ENCODE results near the gene CPS1. TPM values are rescaled to one million over a fixed set of nuclear protein-coding genes. Genes with fewer than 3 reads are reported as not detected.

The CPS1 gene
- total RNA-seq, 2 donors from 2014 or later = 2.7 to 3.3 TPM

DNA sequence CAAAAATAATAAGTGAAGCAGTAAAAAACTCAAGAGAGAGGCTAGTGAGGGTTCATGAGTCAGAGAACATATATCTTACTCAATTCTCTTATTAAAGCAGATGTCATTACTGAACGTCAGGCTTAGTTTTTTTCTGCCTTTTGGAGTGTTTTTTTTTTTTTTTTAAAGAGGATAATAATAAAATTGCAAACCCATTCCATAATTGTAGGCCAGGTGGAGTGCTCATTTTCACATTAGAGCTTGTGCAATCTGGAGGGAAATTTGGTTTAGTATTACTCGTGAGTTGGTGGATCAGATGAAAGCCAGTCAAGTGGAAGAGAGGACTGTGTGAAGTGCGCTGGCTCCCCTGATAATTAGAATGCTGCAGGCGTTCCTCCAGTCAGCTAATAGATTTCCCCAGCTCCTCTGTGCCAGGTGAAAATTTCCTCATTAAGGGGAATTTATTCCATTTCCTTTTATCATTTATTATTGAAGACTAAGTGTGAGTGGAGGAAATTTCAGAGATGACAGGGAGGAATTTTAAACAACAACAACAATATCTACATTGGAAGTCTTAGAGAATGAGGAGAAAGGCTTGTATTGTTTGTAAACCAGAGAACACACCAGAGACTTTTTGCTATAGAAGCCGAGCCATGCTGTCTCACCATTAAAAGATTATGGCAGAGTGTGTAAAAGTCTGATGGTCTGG is 74.6 kb downstream of the CPS1 start:
- H3K36me3 ChIP-seq = no peaks in the 10 kb centered on the region
- no peaks in the 10 kb centered on the region for H3K27me3 ChIP-seq
- H3K27ac ChIP-seq = no peak overlapping the region
- TF ChIP-seq, protein P1, sequence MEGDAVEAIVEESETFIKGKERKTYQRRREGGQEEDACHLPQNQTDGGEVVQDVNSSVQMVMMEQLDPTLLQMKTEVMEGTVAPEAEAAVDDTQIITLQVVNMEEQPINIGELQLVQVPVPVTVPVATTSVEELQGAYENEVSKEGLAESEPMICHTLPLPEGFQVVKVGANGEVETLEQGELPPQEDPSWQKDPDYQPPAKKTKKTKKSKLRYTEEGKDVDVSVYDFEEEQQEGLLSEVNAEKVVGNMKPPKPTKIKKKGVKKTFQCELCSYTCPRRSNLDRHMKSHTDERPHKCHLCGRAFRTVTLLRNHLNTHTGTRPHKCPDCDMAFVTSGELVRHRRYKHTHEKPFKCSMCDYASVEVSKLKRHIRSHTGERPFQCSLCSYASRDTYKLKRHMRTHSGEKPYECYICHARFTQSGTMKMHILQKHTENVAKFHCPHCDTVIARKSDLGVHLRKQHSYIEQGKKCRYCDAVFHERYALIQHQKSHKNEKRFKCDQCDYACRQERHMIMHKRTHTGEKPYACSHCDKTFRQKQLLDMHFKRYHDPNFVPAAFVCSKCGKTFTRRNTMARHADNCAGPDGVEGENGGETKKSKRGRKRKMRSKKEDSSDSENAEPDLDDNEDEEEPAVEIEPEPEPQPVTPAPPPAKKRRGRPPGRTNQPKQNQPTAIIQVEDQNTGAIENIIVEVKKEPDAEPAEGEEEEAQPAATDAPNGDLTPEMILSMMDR (IDR thresholded peaks at IDR 0.05) = no peak
- intact Hi-C loops (cut with DNase I) = no loop called here
- H3K4me1 ChIP-seq = no peaks in the 10 kb centered on the region
- no peaks in the 10 kb centered on the region for H3K9me3 ChIP-seq
- no peak for DNase-seq
- H3K9ac ChIP-seq (ENCODE audit: low read depth in 2 of 2, low read length in 2 of 2) = no peak overlapping the region
- H3K4me3 ChIP-seq = no peak overlapping the region

DNA sequence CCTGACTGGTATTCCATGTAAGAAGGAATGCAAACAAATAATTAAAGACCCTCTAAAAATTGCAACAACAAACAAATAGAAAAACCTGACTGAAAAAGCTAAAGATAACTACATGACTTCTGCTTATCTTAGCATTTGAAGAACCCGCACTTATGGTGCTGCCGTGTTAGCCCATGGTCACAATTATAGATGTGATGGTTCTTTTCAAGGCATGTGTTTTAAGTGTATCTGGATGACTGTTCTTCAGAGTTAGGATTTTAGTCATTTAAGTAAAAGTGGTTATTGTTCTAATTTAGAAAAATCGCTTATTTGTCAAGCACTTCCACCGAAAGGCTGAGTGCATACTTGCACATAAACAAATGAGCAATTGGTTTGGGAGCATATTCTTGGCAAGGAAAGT is 77.3 kb downstream of the CPS1 start:
- Histone ChIP-seq H3K9ac (ENCODE audit: low read depth in 2 of 2, low read length in 2 of 2) (no peak overlapping the region), H3K36me3 (no peaks in the 10 kb centered on the region), H3K27me3 (no peaks in the 10 kb centered on the region), H3K4me1 (no peaks in the 10 kb centered on the region), H3K9me3 (no peaks in the 10 kb centered on the region), H3K4me3 (no peak overlapping the region), H3K27ac (no peak overlapping the region)
- TF ChIP-seq, protein P1 (IDR thresholded peaks at IDR 0.05) = no peak
- intact Hi-C loops (cut with DNase I) = no loop called here
- no peak for DNase-seq

DNA sequence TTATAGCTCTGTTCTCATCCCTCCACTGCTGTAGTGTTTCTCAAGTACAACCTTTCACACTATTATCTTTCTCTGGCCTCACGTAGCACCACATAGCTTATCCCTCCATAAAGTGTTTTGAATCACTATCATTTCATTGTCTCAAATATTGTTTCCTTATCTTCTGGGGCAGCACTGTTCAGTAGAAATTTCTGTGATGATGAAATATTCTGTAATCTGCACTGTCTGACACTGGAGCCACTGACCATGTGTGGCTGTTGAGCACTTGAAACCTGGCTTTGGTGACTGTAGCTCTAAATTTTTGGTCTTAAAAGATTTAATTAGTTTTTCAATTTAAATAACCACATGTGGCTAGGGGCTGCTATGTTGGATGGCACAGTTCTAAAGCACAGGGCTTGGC is 78.9 kb downstream of the CPS1 start:
- Histone ChIP-seq H3K9ac (ENCODE audit: low read depth in 2 of 2, low read length in 2 of 2) (no peak overlapping the region), H3K27ac (no peak overlapping the region), H3K4me1 (no peaks in the 10 kb centered on the region), H3K4me3 (no peak overlapping the region), H3K27me3 (no peaks in the 10 kb centered on the region), H3K9me3 (no peaks in the 10 kb centered on the region), H3K36me3 (no peaks in the 10 kb centered on the region)
- intact Hi-C loops (cut with DNase I) = no loop called here
- TF ChIP-seq, protein P1 (IDR thresholded peaks at IDR 0.05) = no peak
- DNase-seq = no peak

DNA sequence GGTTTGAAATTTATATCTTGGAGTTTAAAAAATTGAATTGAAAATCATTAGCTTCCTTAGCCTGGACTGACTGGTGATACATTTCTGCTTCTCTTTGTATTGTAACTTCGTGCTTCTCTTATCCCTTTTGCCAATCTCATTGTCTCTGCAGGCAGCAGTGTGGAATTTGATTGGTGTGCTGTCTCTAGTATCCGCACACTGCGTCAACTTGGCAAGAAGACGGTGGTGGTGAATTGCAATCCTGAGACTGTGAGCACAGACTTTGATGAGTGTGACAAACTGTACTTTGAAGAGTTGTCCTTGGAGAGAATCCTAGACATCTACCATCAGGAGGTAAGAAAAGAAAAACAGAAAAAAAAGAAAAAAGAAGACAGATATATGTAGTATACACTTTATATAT is 85.9 kb downstream of the CPS1 start:
- Histone ChIP-seq H3K27me3 (no peaks in the 10 kb centered on the region), H3K9me3 (no peaks in the 10 kb centered on the region), H3K9ac (ENCODE audit: low read depth in 2 of 2, low read length in 2 of 2) (no peak overlapping the region), H3K36me3 (no peaks in the 10 kb centered on the region), H3K4me1 (no peaks in the 10 kb centered on the region), H3K4me3 (no peak overlapping the region), H3K27ac (no peak overlapping the region)
- no peak for DNase-seq
- TF ChIP-seq, protein P1 (IDR thresholded peaks at IDR 0.05) = no peak
- intact Hi-C loops (cut with DNase I) = no loop called here

DNA sequence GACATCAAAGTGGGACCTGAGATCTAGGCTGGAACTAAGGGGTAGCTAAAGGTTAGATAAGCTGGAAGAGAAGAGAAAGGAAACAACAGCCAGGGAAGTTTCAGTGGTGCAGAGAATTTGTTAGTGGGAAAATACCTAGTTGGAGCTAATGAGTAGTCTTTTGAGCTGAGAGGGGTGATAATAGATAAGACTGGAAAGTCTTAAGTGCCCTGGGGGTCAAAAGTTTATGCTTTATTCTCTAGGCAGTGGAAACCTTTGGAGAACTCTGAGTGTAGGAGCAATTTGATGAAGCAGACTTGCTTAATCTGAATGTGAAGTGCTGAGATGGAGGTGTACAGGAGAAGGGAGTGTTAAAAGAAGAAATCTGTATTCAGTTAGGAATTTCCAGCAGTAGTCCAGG is 90.8 kb downstream of the CPS1 start:
- no peak for DNase-seq
- no peak overlapping the region for H3K4me3 ChIP-seq
- no peak overlapping the region for H3K27ac ChIP-seq
- no peaks in the 10 kb centered on the region for H3K4me1 ChIP-seq
- no peaks in the 10 kb centered on the region for H3K27me3 ChIP-seq
- no peaks in the 10 kb centered on the region for H3K36me3 ChIP-seq
- H3K9ac ChIP-seq (ENCODE audit: low read depth in 2 of 2, low read length in 2 of 2) = no peak overlapping the region
- intact Hi-C loops (cut with DNase I) = no loop called here
- TF ChIP-seq, protein P1 (IDR thresholded peaks at IDR 0.05) = no peak
- H3K9me3 ChIP-seq = no peaks in the 10 kb centered on the region
